ENCODE data around the gene FAM72C.
A peak's percentile ranks its signal among the peaks of the same experiment; 100 is the strongest.
"Not testable (repeated sequence)": the region's sequence is repeated elsewhere in the genome, so short reads cannot be mapped to it uniquely, and the experiment has no call there.

The FAM72C gene

GRCh38 chr1:143971924-143972700 lies at the start of gene FAM72C:
FAM72C (minus strand) TSS chr1:143971986; CDS start chr1:143971141, 845 bp downstream.
- not testable (repeated sequence) for H3K27ac Mint-ChIP-seq (ENCODE audit: low read depth)

DNA sequence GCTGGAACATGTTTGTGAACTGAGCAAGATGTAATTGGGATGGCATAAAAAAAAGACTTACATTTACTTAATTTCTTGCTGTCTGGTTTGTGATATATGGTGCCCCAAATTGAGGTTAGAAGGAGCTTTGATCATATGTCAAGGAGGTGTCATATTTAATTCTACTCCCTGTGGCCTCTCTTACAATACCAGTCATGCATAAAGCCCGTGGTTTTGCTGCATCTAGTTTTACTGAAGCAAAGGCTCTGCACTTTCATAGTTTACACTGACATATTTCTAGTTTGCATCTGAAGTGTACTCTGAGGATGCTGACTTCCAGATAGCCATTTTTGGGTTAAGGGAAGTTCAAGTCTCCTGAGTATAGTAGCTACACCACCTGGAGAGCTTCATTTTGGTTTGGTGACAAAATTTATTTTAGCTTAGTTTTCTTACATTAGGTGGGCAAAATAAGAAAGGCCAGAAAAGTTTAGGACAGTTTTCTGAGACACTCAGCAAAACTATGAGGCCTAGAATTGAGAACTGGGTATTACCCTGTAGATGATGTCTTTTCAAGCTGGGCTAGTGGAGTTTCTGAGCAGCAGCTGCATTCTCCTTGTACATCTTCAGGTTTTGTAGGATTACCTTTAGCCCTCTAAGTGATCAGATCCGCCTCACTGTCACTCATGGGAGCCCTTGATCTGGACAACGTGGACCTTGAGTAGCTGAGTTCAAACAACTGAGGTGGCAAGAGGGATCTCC lies 48.4 kb upstream of the FAM72C start:
- not testable (repeated sequence) for H3K27me3 Mint-ChIP-seq; DNase-seq (ENCODE audit: low spot score in 2 of 2); H3K36me3 Mint-ChIP-seq (ENCODE audit: insufficient read depth); H3K9me3 Mint-ChIP-seq; H3K27ac Mint-ChIP-seq (ENCODE audit: low read depth); H3K4me1 Mint-ChIP-seq; H3K4me3 Mint-ChIP-seq
- ATAC-seq (replicated peaks; ENCODE audit: extremely low read depth, poor library complexity, severe bottlenecking), result peak; percentile 40

More at GRCh38 chr1:143971924-143972700, at the start of gene FAM72C:
- not testable (repeated sequence) for H3K9me3 Mint-ChIP-seq; H3K4me3 Mint-ChIP-seq; H3K4me1 Mint-ChIP-seq; DNase-seq (ENCODE audit: low spot score in 2 of 2); H3K36me3 Mint-ChIP-seq (ENCODE audit: insufficient read depth); H3K27me3 Mint-ChIP-seq
- peak; percentile 85 for ATAC-seq (replicated peaks; ENCODE audit: extremely low read depth, poor library complexity, severe bottlenecking)

GRCh38 chr1:144019101-144019500 lies 47.3 kb upstream of the FAM72C start:
- not testable (repeated sequence) for H3K27ac Mint-ChIP-seq (ENCODE audit: low read depth); H3K4me3 Mint-ChIP-seq; H3K4me1 Mint-ChIP-seq; H3K9me3 Mint-ChIP-seq; ATAC-seq (replicated peaks; ENCODE audit: extremely low read depth, poor library complexity, severe bottlenecking); H3K27me3 Mint-ChIP-seq; H3K36me3 Mint-ChIP-seq (ENCODE audit: insufficient read depth); DNase-seq (ENCODE audit: low spot score in 2 of 2)

- not testable (repeated sequence) for H3K27me3 Mint-ChIP-seq; H3K27ac Mint-ChIP-seq (ENCODE audit: low read depth); ATAC-seq (replicated peaks; ENCODE audit: extremely low read depth, poor library complexity, severe bottlenecking); H3K9me3 Mint-ChIP-seq; H3K4me3 Mint-ChIP-seq; H3K4me1 Mint-ChIP-seq; DNase-seq (ENCODE audit: low spot score in 2 of 2); H3K36me3 Mint-ChIP-seq (ENCODE audit: insufficient read depth)
Observed at GRCh38 chr1:144015180-144015966, 43.6 kb upstream of the FAM72C start.

- not testable (repeated sequence) for H3K9me3 Mint-ChIP-seq; ATAC-seq (replicated peaks; ENCODE audit: extremely low read depth, poor library complexity, severe bottlenecking); H3K36me3 Mint-ChIP-seq (ENCODE audit: insufficient read depth); DNase-seq (ENCODE audit: low spot score in 2 of 2); H3K4me1 Mint-ChIP-seq; H3K27ac Mint-ChIP-seq (ENCODE audit: low read depth); H3K4me3 Mint-ChIP-seq; H3K27me3 Mint-ChIP-seq
Observed at GRCh38 chr1:144014528-144014927, 42.7 kb upstream of the FAM72C start.

DNA sequence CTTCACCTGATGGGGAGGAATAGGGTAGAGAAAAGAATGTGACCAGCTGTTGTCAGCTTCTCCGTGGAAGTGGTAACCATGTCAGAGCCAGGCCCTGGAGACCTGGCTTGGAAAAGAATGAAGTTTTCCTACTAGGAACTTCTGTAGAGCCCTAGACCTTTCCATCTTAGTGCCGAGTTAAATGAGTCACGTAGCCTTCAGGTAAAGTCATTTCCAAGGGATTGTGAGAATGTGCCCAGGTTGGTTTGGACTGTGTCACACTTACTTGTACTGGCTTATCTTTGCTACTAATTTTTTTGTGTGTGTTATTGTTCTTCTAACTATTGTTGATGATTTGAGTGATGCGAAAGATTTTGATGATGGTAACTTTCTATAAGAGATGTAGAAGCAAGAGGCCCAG lies 42.3 kb upstream of the FAM72C start:
- ATAC-seq (replicated peaks; ENCODE audit: extremely low read depth, poor library complexity, severe bottlenecking); H3K4me1 Mint-ChIP-seq; H3K27ac Mint-ChIP-seq (ENCODE audit: low read depth); H3K4me3 Mint-ChIP-seq; H3K36me3 Mint-ChIP-seq (ENCODE audit: insufficient read depth); H3K27me3 Mint-ChIP-seq; DNase-seq (ENCODE audit: low spot score in 2 of 2); H3K9me3 Mint-ChIP-seq: not testable (repeated sequence)

GRCh38 chr1:144012168-144012733 lies 40.5 kb upstream of the FAM72C start:
- not testable (repeated sequence) for H3K27ac Mint-ChIP-seq (ENCODE audit: low read depth); H3K4me1 Mint-ChIP-seq; H3K36me3 Mint-ChIP-seq (ENCODE audit: insufficient read depth); DNase-seq (ENCODE audit: low spot score in 2 of 2); H3K27me3 Mint-ChIP-seq; H3K9me3 Mint-ChIP-seq; H3K4me3 Mint-ChIP-seq
- ATAC-seq (replicated peaks; ENCODE audit: extremely low read depth, poor library complexity, severe bottlenecking), result peak; percentile 78

GRCh38 chr1:144009410-144009809 lies 37.6 kb upstream of the FAM72C start:
- H3K4me3 Mint-ChIP-seq; H3K36me3 Mint-ChIP-seq (ENCODE audit: insufficient read depth); H3K4me1 Mint-ChIP-seq; H3K27ac Mint-ChIP-seq (ENCODE audit: low read depth); H3K9me3 Mint-ChIP-seq; DNase-seq (ENCODE audit: low spot score in 2 of 2); H3K27me3 Mint-ChIP-seq: not testable (repeated sequence)
- peak; percentile 35 for ATAC-seq (replicated peaks; ENCODE audit: extremely low read depth, poor library complexity, severe bottlenecking)

DNA sequence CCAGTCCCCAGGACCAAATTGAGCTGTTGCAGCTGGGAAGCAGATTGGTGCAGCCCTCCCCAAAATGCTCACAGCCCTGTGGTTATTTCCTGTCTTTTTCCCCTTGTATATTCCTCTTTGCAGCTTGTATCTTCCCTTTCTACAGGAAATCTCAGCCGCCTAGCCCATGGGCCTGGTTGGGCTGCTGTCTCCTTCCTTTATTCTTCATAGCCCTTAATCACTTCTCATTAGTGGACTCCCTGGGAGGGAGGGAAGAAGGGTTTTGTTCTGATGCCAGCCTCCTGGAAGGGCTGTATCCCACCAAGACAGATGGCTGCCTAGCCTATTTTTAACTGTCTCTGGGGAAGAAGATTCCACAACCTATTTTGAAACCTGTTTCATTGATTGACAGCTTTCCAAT lies 32.5 kb upstream of the FAM72C start:
- not testable (repeated sequence) for H3K36me3 Mint-ChIP-seq (ENCODE audit: insufficient read depth); H3K4me3 Mint-ChIP-seq; H3K27ac Mint-ChIP-seq (ENCODE audit: low read depth); DNase-seq (ENCODE audit: low spot score in 2 of 2); ATAC-seq (replicated peaks; ENCODE audit: extremely low read depth, poor library complexity, severe bottlenecking); H3K27me3 Mint-ChIP-seq; H3K4me1 Mint-ChIP-seq; H3K9me3 Mint-ChIP-seq

DNA sequence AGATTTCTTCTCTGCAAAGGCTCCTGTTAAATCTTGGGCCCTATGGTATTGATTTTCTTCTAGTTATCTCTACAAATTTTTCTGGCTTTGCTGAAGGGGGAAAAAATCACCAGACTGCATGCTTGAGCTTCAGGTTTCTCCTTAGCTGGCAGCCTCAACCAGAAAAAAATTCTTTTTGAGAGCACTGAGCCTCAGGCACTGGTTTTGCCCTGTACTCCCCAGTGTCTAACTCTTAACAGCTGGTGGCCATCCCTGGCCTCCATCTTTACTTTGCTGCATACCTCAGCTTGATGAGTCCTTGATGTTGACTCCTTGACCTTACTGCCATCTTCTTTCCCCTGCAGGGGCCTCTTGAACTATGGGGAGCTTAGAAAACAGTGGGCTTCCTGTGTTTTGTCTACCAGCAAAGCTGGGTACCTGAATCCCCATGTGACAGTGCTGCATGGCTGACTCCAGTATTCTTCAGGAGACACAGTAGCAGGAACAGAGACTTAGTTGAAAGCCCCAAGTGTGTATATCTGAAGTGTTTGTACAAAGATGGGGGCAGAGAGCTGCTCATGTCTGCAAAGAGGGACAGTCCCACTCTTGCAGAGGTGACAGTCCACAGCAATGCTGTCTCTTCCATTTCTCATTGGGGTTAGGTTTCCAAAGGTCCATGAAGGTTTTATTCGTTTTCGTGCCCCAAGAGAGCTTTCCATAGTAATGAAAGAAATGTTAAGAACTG lies 31.7 kb upstream of the FAM72C start:
- not testable (repeated sequence) for H3K27me3 Mint-ChIP-seq; H3K4me1 Mint-ChIP-seq; H3K9me3 Mint-ChIP-seq; DNase-seq (ENCODE audit: low spot score in 2 of 2); H3K36me3 Mint-ChIP-seq (ENCODE audit: insufficient read depth); H3K4me3 Mint-ChIP-seq; ATAC-seq (replicated peaks; ENCODE audit: extremely low read depth, poor library complexity, severe bottlenecking); H3K27ac Mint-ChIP-seq (ENCODE audit: low read depth)

GRCh38 chr1:144002141-144002881 lies 30.5 kb upstream of the FAM72C start:
- H3K4me3 Mint-ChIP-seq; H3K4me1 Mint-ChIP-seq; ATAC-seq (replicated peaks; ENCODE audit: extremely low read depth, poor library complexity, severe bottlenecking); H3K27ac Mint-ChIP-seq (ENCODE audit: low read depth); H3K27me3 Mint-ChIP-seq; H3K9me3 Mint-ChIP-seq; DNase-seq (ENCODE audit: low spot score in 2 of 2); H3K36me3 Mint-ChIP-seq (ENCODE audit: insufficient read depth): not testable (repeated sequence)

Data from central memory CD8-positive, alpha-beta T cell (primary cell).